ENCODE results near the gene ABCA5.
"Not testable (repeated sequence)": the region's sequence is repeated elsewhere in the genome, so short reads cannot be mapped to it uniquely, and the experiment has no call there.

Gene ABCA5

DNA sequence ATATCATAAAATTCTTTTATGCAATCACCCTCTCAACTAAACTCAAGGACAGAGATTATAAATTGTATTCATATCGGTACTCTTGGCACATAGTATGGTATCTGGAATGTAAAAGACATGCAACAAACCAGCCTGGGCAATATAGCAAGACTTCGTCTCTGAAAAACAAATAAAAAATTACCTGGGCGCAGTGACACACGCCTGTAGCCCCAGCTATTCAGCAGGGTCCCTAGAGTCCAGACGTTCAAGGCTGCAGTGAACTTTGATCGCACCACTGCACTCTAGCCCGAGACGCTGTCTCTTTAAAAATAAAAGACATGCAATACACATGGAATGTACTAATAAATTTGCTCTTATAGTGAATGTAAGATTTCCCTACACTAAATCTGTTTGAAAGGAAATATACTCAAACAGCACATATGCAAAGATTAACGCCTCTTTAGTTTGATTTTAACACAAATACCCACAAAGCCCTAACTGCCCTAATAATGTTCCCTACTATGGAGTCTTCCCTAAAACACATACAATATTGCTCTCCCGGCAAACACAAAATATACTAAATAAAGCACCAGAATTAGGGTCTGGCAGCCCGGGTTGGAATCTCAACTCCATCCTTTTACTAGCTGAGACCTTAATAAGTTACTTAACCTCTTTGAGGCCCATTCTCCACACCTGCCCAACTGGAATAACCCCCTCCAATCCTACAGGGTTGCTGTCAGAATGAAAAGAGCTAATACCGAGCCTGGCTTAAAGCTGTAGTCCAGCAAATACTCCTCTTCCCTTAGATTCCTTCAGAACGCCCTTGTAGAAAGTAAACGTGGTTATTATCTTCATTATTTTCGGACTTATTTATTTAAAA, 1.2 kb downstream of the ABCA5 start:
- no peak for DNase-seq (ENCODE audit: low spot score)

DNA sequence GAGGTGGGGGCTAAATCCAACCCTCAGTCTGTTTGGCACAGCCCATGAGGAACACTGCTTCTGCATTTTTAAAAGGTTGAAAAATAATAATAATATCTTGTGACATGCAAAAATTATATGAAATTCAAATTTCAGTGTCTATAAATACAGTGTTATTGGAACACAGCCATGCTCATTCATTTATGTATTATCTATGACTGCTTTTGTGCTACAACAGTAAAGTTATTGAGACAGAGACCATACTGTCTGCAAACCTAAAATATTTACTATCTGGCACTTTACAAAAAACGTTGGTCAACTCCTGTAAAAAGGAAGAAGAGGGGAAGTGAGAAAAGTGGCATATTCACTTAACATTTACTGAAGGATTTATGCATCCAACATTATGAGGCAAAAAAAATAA, 3.1 kb downstream of the ABCA5 start:
- no peak for DNase-seq (ENCODE audit: low spot score)

DNA sequence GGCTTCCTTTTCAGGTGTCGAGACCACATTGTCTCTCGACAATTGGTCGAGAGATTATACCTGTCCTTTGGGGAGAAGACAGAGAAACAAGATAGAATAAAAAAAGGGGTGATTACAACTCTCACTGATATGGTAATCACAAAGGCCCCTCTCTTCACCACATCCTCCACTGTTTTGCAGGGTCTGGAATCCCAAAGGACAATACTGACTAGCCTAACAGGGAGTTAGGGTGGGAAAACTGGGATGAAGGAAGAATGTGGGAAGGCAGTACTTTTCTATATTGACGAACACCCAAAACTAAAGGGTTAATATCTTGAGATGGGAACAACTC, 6.1 kb downstream of the ABCA5 start:
- no peak for DNase-seq (ENCODE audit: low spot score)

DNA sequence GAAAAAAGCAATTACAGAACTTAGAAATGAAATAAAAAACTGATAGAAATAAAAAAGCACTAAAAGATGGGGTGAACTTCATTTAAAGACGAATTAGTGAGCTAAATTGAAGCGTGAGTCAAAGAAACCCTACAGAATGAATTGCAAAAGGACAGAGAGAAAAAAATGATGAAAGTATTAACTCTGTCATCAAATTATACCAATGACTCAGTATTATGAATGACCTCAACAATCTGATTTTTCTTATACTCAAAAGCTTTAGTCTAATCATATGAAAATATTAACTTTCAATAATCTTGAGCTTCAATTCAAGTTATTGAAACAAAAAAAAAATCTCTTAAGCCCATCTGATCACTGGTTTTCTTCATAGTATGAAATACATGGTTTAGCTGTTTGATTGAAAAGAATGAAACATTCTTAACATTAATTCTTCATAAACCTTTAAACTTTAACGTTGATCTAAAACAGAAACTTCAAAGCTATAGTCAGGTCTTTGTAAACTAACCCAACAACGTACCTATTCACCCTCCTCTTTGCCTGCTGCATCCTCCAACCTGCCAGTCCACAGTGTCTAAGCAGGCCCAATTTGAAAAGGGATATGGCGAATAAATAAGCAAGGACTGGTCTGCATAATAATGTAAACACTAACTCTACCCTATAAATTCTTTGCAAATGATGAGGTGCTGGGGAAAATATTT, 6.6 kb downstream of the ABCA5 start:
- DNase-seq (ENCODE audit: low spot score): no peak

DNA sequence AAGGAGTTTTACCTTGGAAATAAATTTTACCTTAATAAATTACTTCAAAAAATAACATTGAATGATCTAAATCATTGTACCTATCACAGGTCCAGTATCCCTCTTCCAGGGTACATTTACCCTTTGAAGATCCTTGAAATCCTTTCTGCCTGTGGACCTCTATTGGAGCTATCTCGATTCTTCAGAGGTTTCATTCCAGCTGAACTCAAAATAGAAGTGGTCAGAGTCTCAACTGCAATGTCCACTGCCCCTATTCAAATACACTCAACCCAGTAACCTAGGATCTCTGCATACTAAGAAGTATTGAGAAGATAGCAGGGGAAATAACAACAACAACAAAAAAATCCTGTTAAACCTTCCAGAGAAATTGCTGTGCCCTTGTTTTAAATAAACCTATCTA, 9.3 kb downstream of the ABCA5 start:
- no peak for DNase-seq (ENCODE audit: low spot score)

- DNase-seq (ENCODE audit: low spot score): no peak
Measured at GRCh38 chr17:69314246-69315065, 12.5 kb downstream of the ABCA5 start.

DNA sequence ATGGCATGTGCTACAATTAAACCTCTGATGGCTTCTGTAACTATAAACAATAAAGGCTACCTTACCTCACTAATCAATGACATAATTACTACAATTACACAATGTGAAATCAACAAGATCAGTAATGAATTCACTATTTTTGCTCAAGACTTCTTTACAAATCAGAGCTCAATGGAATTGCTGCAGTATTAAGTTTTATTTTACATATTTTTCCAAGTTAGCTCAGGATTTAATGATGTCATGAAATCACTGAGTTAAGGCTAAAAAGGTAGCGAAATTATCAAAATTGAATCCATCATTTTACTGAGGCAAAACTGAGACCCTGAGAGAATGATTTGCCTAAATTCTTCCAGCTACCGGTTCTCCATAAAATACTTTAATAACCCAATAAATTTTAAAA, 21.8 kb downstream of the ABCA5 start:
- DNase-seq (ENCODE audit: low spot score): no peak

DNA sequence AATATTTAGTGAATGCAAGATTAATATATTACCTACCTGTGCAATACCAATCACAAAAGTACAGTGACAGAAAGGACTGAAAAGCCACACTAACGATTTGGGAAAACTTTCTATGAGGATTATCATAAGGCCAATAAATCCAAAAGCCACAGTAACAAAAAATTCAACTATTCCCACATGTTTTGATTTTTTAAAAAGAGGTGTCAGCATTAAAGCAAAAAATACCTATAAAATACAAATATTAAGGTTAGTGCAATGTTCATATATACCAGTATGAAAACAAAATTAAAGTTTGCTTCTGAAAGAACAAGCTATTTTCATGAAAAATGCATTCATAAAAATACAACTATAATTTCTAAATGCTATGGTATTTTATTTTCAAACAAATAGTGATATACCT, 24.3 kb downstream of the ABCA5 start:
- no peak for DNase-seq (ENCODE audit: low spot score)

GRCh38 chr17:69300222-69300621, 26.7 kb downstream of the ABCA5 start:
- no peak for DNase-seq (ENCODE audit: low spot score)

GRCh38 chr17:69298120-69298722, 28.7 kb downstream of the ABCA5 start:
- not testable (repeated sequence) for DNase-seq (ENCODE audit: low spot score)

- DNase-seq (ENCODE audit: low spot score): no peak
Measured at GRCh38 chr17:69287168-69287567, 39.8 kb downstream of the ABCA5 start.

DNA sequence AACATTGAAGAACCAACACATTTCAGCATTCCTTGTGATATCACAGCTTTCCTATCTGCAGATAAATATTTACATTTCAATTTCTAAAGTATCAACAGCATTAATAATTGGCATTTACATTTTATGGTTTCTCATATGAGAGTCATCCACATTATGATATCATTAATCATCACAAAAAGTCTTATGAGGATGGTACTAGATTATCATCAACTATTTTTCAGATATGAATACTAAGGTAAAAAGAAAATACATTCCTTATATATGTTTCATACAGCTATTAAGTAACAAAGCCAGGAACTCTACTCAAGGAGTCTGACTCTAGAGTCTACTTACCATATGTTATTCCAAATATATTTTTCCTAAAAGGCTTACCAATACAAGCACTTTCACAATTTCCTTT, 40.7 kb downstream of the ABCA5 start:
- no peak for DNase-seq (ENCODE audit: low spot score)

DNA sequence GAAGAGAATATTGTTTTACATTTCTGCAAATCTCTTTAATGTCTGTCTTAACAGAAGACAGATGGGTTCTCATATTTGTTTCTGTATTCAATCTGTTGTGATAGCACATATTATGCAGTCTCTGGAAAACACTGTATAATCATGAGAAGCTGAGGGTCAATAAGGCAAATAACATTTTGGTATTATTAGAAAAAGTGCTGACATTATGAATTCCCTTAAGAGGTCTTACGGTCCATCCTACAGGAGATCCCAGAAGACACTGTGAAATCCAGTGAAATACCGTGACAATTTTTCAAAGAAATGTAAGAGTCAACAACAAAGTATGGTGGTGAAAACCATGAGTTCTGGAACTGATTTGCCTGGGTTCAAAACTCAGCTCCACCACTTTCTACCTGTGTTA, 42.3 kb downstream of the ABCA5 start:
- DNase-seq (ENCODE audit: low spot score): no peak

GRCh38 chr17:69282002-69282401, 44.9 kb downstream of the ABCA5 start:
- no peak for DNase-seq (ENCODE audit: low spot score)

DNA sequence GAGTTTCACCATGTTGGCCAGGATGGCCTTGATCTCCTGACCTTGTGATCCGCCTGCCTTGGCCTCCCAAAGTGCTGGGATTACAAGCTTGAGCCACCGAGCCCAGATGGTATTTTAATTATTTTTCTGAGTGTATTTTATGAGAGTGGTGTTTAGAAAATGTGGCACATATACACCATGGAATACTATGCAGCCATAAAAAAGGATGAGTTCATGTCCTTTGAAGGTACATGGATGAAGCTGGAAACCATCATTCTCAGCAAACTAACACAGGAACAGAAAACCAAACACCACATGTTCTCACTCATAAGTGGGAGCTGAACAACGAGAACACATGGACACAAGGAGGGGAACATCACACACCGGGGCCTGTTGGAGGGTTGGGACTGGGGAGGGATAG, 50.7 kb downstream of the ABCA5 start:
- not testable (repeated sequence) for DNase-seq (ENCODE audit: low spot score)

DNA sequence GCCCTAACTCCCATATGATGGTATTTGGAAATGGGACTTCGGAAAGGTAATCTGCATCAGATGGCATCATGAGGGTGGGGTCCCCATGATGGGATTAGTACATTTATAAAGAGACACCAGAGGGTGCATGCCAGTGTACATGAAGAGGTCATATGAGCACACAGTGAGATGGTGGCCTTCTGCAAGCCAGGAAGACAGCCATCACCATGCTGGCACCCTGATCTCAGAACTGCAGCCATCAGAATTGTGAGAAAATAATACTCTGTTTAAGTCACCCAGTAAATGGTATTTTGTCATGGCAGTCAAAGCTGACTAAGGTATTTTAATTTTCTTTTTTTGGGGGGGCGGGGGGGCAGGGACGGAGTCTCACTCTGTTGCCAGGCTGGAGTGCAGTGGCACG, 51.2 kb downstream of the ABCA5 start:
- no peak for DNase-seq (ENCODE audit: low spot score)

GRCh38 chr17:69271023-69271422, 55.9 kb downstream of the ABCA5 start:
- DNase-seq (ENCODE audit: low spot score): no peak

GRCh38 chr17:69269131-69269998, 57.6 kb downstream of the ABCA5 start:
- DNase-seq (ENCODE audit: low spot score): peak; percentile 20

DNA sequence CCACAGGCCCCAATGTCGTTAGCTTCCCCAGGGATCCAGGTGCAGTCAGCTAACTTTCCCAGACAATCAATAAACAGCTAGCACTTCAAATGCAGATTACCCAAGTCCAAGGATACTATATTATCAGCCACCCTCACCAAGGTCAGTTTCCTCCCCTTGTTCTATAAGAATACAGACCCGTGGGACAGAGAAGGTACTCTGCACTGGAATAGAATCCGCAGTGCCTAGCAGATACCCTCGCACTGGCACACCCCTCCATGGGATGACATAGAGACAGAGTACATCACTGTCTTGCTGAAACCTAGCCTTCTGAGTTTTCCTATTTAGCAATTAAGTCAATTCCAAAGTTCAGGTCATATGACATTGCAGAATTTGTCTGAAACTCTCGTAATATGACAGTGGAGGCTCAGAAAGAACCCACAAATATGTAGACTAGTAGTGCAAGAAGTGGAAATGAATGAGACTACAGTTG, 58.4 kb downstream of the ABCA5 start:
- DNase-seq (ENCODE audit: low spot score): no peak

DNA sequence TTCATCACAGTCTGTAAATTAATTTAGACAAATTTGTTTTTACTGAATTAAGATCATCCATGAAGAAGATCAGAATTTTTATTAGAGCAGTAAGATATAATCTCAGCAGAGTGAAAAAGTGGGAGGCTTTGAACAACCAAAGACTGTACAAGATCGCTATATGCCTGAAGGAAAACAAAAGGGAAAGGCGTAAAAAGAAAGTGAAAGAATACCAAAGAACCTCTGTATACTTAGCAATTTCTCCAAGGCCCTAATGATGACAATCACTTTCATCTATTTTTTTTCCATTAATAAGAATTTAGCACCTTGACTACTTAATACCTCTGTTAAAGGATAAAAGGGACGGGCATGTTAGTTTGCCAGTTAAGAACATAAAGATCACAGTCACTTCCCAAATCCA, 59.7 kb downstream of the ABCA5 start:
- DNase-seq (ENCODE audit: low spot score): no peak

DNA sequence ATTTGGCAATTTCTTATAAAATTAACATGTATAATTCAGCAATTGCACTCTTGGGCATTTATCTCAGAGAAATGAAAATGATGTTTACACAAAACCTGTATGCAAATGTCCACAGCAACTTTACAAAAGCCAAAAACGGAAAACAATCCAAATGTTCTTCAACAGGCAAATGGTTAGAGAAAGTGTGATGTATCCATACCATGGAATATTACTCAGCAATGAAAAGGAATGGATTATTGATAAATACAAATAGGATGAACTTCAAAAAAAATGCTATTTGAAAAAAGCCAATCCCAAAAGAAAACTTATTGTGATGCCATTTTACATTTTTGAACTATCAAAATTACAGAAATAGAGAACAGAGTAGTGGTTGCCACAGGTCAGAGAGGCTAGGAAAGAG, 61.1 kb downstream of the ABCA5 start:
- DNase-seq (ENCODE audit: low spot score): no peak
